WTC11 (cell line): ENCODE measurements around the gene COL20A1. TPM values are rescaled to one million over a fixed set of nuclear protein-coding genes. Genes with fewer than 3 reads are reported as not detected.
A peak's percentile ranks its signal among the peaks of the same experiment; 100 is the strongest.

ENCODE experiments used
- ATAC-seq: fragments of 200-7000 bp; cut with Tn5 transposase; 2 replicates; pipeline ENCODE4 v1.10.0; 2021; ENCODE audit warnings: mild to moderate bottlenecking, moderate library complexity
- CTCF ChIA-PET: fragments of 300-600 bp; sonication (Branson Sonifier 250); formaldehyde crosslinking; loops from one replicate; lab custom pipeline; 2021; ENCODE audit warnings: antibody characterized with exemption; lab: Charles Lee
- POLR2A ChIA-PET: fragments of 350-600 bp; sonication (Branson Sonifier 250); formaldehyde crosslinking; loops from one replicate; lab custom pipeline; 2021; ENCODE audit warnings: antibody characterized with exemption; lab: Charles Lee
- DNase-seq: peaks from one replicate; pipeline ENCODE4 v3.0.0; 2021; ENCODE audit warnings: low spot score
- H3K27ac Mint-ChIP-seq: 2 replicates; pipeline ENCODE4 v1.8.0; 2021; ENCODE audit warnings: mixed read lengths
- H3K27me3 Mint-ChIP-seq: 2 replicates; pipeline ENCODE4 v1.8.0; 2021; ENCODE audit warnings: low read depth, mild to moderate bottlenecking, moderate library complexity, mixed read lengths
- H3K36me3 Mint-ChIP-seq: 2 replicates; pipeline ENCODE4 v1.8.0; 2021; ENCODE audit warnings: mixed read lengths
- H3K4me1 Mint-ChIP-seq: 2 replicates; pipeline ENCODE4 v1.8.0; 2022; ENCODE audit warnings: mixed read lengths
- H3K4me3 Mint-ChIP-seq: 2 replicates; pipeline ENCODE4 v1.8.0; 2021; ENCODE audit warnings: mild to moderate bottlenecking, moderate library complexity, mixed read lengths
- H3K9me3 Mint-ChIP-seq: 2 replicates; pipeline ENCODE4 v1.8.0; 2021; ENCODE audit warnings: mixed read lengths
- GABPB1 ChIP-seq: sonication (generic); formaldehyde crosslinking; IDR thresholded peaks from 2 replicates; pipeline ENCODE4 v1.8.1; 2023; ENCODE audit warnings: mild to moderate bottlenecking, missing genetic modification reagents
- MLX ChIP-seq: sonication (generic); formaldehyde crosslinking; IDR thresholded peaks from 2 replicates; pipeline ENCODE4 v1.8.1; 2023; ENCODE audit warnings: mild to moderate bottlenecking, missing genetic modification reagents, moderate library complexity
- PRRX2 ChIP-seq: fragments of 250-450 bp; sonication (Bioruptor Pico); IDR thresholded peaks from 2 replicates; pipeline ENCODE4 v1.8.0; 2021; ENCODE audit warnings: mild to moderate bottlenecking
- TEAD4 ChIP-seq: sonication (generic); formaldehyde crosslinking; IDR thresholded peaks from 2 replicates; pipeline ENCODE4 v1.8.0; 2022; ENCODE audit warnings: mild to moderate bottlenecking, missing genetic modification reagents
- ZBTB21 ChIP-seq: sonication (generic); formaldehyde crosslinking; IDR thresholded peaks from 2 replicates; pipeline ENCODE4 v1.8.1; 2023; ENCODE audit warnings: mild to moderate bottlenecking, missing genetic modification reagents, borderline replicate concordance
- ZNF121 ChIP-seq: sonication (generic); formaldehyde crosslinking; IDR thresholded peaks from 2 replicates; pipeline ENCODE4 v1.8.0; 2023; ENCODE audit warnings: missing genetic modification reagents
- ZNF281 ChIP-seq: sonication (generic); formaldehyde crosslinking; IDR thresholded peaks from 2 replicates; pipeline ENCODE4 v1.8.0; 2023; ENCODE audit warnings: mild to moderate bottlenecking, missing genetic modification reagents
- ZNF396 ChIP-seq: fragments of 250-450 bp; sonication (Bioruptor Pico); IDR thresholded peaks from 2 replicates; pipeline ENCODE4 v1.8.0; 2021; ENCODE audit warnings: mild to moderate bottlenecking, moderate library complexity, borderline replicate concordance
- ZNF512 ChIP-seq: sonication (generic); formaldehyde crosslinking; IDR thresholded peaks from 2 replicates; pipeline ENCODE4 v1.8.1; 2022; ENCODE audit warnings: missing genetic modification reagents, borderline replicate concordance
- total RNA-seq: library from RNA; stranded (reverse); gene quantifications from 3 replicates; pipeline ENCODE4 v1.2.3, GENCODE V29; 2021
- TF ChIP-seq, protein P1 (sequence below): fragments of 250-450 bp; sonication (Bioruptor Pico); conservative IDR thresholded peaks from 2 replicates; pipeline ENCODE4 v1.9.0; 2021; ENCODE audit warnings: mild to moderate bottlenecking
- TF ChIP-seq, protein P2 (sequence below): sonication (generic); formaldehyde crosslinking; IDR thresholded peaks from 2 replicates; pipeline ENCODE4 v1.8.0; 2023; ENCODE audit warnings: missing genetic modification reagents
- TF ChIP-seq, protein P3 (sequence below): sonication (generic); formaldehyde crosslinking; IDR thresholded peaks from 2 replicates; pipeline ENCODE4 v1.8.0; 2022; ENCODE audit warnings: mild to moderate bottlenecking, missing genetic modification reagents
- TF ChIP-seq, protein P4 (sequence below): fragments of 200-600 bp; IDR thresholded peaks from 2 replicates; pipeline ENCODE4 v1.8.0; 2022; ENCODE audit warnings: antibody characterized with exemption
- TF ChIP-seq, protein P5 (sequence below): sonication (generic); formaldehyde crosslinking; IDR thresholded peaks from 2 replicates; pipeline ENCODE4 v1.8.0; 2023; ENCODE audit warnings: missing genetic modification reagents, mild to moderate bottlenecking, borderline replicate concordance

The COL20A1 gene
- total RNA-seq, 1 experiment from 2014 or later: 1.3 TPM

DNA sequence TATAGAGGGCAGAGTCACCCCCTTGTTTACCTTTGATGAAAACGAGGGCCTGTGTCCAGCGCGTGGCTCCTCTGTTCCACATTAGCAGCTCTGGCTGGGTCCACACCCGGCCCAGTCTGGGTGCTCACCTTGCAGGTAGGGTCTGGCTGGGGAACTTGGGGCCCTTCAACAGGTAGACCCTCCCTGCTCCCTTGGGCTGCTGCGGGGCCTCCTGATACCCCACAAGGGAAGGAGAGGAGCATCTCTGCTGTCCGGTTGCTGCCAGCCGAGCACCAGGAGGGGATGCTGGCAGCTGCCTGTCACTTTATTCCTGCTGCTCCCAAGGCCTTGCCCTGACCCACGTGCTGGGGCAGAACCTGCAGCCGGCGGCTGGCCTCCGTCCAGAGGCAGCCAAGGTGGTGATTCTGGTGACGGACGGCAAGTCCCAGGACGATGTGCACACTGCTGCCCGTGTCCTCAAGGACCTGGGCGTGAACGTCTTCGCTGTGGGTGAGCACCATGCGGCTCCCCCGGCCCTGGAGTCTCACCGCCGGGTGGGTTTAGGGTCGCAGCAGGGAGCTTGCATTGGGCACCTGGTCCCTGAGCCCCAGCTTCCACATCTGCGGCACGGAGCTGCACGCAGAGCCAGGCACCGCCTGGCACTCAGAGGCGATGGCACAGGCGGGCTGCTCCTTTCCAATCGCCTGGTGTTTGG lies 15.4 kb downstream of the COL20A1 start (continued):
- TF ChIP-seq TEAD4 (no peak), GABPB1 (CRISPR knock-in tag) (no peak), ZNF396 (CRISPR knock-in tag) (no peak), ZNF512 (CRISPR knock-in tag) (no peak), ZNF281 (no peak), PRRX2 (CRISPR knock-in tag) (no peak), ZBTB21 (CRISPR knock-in tag) (no peak), ZNF121 (CRISPR knock-in tag) (no peak)
- TF ChIP-seq, protein P1, sequence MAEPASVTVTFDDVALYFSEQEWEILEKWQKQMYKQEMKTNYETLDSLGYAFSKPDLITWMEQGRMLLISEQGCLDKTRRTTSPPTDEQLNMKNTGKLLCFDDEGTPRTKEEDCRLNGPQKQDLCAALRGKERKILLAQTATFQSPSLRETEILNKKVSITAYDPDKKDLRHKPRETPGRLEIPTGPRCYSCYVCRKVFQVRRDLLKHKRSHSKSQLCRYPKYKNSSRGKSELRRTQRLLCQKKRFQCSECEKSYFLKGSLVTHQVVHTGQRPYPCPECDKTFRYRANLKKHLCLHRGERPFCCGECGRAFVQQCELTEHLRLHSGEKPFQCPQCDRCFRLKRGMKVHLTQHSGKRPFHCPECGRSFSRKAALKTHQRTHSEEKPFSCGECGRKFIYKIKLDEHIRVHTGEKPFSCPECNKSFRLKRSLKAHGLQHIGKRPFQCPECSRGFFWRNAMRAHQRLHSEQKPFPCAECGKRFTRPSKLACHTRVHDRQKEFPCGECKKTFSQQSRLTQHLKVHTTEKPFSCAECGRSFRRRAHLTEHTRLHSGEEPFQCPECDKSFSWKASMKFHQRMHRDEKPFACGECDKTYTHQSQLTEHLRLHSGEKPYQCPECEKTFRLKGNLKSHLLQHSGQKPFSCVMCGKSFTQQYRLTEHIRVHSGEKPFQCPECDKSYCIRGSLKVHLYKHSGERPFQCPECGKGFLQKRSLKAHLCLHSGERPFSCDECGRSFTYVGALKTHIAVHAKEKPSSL (CRISPR knock-in tag): no peak
- TF ChIP-seq, protein P2, sequence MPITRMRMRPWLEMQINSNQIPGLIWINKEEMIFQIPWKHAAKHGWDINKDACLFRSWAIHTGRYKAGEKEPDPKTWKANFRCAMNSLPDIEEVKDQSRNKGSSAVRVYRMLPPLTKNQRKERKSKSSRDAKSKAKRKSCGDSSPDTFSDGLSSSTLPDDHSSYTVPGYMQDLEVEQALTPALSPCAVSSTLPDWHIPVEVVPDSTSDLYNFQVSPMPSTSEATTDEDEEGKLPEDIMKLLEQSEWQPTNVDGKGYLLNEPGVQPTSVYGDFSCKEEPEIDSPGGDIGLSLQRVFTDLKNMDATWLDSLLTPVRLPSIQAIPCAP (CRISPR knock-in tag): no peak
- TF ChIP-seq, protein P3, sequence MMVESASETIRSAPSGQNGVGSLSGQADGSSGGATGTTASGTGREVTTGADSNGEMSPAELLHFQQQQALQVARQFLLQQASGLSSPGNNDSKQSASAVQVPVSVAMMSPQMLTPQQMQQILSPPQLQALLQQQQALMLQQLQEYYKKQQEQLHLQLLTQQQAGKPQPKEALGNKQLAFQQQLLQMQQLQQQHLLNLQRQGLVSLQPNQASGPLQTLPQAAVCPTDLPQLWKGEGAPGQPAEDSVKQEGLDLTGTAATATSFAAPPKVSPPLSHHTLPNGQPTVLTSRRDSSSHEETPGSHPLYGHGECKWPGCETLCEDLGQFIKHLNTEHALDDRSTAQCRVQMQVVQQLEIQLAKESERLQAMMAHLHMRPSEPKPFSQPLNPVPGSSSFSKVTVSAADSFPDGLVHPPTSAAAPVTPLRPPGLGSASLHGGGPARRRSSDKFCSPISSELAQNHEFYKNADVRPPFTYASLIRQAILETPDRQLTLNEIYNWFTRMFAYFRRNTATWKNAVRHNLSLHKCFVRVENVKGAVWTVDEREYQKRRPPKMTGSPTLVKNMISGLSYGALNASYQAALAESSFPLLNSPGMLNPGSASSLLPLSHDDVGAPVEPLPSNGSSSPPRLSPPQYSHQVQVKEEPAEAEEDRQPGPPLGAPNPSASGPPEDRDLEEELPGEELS (CRISPR knock-in tag): no peak

- Mint-ChIP-seq H3K27ac (no peak overlapping the region), H3K4me1 (no peaks in the 10 kb centered on the region), H3K27me3 (peaks cover 3% of the 10 kb centered on the region; the same call in 1 of the 2 replicates), H3K4me3 (no peak overlapping the region), H3K36me3 (no peaks in the 10 kb centered on the region), H3K9me3 (no peaks in the 10 kb centered on the region; the same call in 1 of the 2 replicates)
- ATAC-seq: peak; percentile 76
- peak; percentile 75 for DNase-seq
- POLR2A ChIA-PET: interaction anchor here (1.0 to 1.6 kb wide), 3 partner anchors 21 to 72 kb away, joined by 3 to 4 read pairs (median 3); no protein-coding TSS in a partner anchor
- CTCF ChIA-PET: interaction anchor here (0.6 to 4.9 kb wide), 51 partner anchors 8 to 277 kb away, joined by 3 to 191 read pairs (median 6); partner anchors contain the start of genes ARFGAP1, CHRNA4, COL20A1 and NKAIN4
- TF ChIP-seq, protein P4, sequence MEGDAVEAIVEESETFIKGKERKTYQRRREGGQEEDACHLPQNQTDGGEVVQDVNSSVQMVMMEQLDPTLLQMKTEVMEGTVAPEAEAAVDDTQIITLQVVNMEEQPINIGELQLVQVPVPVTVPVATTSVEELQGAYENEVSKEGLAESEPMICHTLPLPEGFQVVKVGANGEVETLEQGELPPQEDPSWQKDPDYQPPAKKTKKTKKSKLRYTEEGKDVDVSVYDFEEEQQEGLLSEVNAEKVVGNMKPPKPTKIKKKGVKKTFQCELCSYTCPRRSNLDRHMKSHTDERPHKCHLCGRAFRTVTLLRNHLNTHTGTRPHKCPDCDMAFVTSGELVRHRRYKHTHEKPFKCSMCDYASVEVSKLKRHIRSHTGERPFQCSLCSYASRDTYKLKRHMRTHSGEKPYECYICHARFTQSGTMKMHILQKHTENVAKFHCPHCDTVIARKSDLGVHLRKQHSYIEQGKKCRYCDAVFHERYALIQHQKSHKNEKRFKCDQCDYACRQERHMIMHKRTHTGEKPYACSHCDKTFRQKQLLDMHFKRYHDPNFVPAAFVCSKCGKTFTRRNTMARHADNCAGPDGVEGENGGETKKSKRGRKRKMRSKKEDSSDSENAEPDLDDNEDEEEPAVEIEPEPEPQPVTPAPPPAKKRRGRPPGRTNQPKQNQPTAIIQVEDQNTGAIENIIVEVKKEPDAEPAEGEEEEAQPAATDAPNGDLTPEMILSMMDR: peak; percentile 94
- TF ChIP-seq GABPB1 (CRISPR knock-in tag): peak; percentile 13; the same call in 1 of the 2 replicates
- TF ChIP-seq, protein P5, sequence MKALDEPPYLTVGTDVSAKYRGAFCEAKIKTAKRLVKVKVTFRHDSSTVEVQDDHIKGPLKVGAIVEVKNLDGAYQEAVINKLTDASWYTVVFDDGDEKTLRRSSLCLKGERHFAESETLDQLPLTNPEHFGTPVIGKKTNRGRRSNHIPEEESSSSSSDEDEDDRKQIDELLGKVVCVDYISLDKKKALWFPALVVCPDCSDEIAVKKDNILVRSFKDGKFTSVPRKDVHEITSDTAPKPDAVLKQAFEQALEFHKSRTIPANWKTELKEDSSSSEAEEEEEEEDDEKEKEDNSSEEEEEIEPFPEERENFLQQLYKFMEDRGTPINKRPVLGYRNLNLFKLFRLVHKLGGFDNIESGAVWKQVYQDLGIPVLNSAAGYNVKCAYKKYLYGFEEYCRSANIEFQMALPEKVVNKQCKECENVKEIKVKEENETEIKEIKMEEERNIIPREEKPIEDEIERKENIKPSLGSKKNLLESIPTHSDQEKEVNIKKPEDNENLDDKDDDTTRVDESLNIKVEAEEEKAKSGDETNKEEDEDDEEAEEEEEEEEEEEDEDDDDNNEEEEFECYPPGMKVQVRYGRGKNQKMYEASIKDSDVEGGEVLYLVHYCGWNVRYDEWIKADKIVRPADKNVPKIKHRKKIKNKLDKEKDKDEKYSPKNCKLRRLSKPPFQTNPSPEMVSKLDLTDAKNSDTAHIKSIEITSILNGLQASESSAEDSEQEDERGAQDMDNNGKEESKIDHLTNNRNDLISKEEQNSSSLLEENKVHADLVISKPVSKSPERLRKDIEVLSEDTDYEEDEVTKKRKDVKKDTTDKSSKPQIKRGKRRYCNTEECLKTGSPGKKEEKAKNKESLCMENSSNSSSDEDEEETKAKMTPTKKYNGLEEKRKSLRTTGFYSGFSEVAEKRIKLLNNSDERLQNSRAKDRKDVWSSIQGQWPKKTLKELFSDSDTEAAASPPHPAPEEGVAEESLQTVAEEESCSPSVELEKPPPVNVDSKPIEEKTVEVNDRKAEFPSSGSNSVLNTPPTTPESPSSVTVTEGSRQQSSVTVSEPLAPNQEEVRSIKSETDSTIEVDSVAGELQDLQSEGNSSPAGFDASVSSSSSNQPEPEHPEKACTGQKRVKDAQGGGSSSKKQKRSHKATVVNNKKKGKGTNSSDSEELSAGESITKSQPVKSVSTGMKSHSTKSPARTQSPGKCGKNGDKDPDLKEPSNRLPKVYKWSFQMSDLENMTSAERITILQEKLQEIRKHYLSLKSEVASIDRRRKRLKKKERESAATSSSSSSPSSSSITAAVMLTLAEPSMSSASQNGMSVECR (CRISPR knock-in tag): no peak
- no peak for TF ChIP-seq MLX (CRISPR knock-in tag)
These were observed 16.5 kb downstream of the COL20A1 start for GRCh38 chr20:63309261-63310071.
